ENCODE measurements around the gene NHS.

DNA sequence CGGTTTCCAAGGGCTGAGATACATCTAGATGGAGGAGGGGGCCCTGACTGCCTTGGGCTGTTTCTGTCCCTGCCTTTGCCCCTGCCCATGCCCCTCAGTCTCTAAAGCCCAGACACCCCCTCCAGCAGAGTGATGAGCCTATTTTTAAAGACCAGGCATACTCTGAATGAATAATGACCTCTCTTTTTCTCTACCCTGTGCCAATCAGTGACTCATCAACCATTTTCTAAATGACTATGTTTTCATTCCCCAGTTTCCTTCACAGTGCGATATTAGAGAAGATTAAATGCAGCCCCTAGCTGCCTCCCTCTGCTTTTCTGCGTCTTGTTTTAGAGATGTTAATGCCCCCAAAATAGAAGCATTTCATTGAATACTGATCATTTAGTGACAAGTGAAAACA, 15.5 kb upstream of the NHS start:
- TF ChIP-seq, protein P1, sequence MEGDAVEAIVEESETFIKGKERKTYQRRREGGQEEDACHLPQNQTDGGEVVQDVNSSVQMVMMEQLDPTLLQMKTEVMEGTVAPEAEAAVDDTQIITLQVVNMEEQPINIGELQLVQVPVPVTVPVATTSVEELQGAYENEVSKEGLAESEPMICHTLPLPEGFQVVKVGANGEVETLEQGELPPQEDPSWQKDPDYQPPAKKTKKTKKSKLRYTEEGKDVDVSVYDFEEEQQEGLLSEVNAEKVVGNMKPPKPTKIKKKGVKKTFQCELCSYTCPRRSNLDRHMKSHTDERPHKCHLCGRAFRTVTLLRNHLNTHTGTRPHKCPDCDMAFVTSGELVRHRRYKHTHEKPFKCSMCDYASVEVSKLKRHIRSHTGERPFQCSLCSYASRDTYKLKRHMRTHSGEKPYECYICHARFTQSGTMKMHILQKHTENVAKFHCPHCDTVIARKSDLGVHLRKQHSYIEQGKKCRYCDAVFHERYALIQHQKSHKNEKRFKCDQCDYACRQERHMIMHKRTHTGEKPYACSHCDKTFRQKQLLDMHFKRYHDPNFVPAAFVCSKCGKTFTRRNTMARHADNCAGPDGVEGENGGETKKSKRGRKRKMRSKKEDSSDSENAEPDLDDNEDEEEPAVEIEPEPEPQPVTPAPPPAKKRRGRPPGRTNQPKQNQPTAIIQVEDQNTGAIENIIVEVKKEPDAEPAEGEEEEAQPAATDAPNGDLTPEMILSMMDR (IDR thresholded peaks at IDR 0.05 in 8 of 11, conservative IDR thresholded peaks at IDR 0.05 in 3 of 11), result no peak
- TF ChIP-seq POLR2A (IDR thresholded peaks at IDR 0.05), result no peak
